HG03025 (cell line): Measurements from ENCODE around the gene GRID1.
"Not testable (repeated sequence)": the region's sequence is repeated elsewhere in the genome, so short reads cannot be mapped to it uniquely, and the experiment has no call there.

Experiments
- ATAC-seq: cut with Tn5 transposase; IDR thresholded peaks from one replicate; pipeline ENCODE4 v1.9.1; 2021; ENCODE audit warnings: mild to moderate bottlenecking, moderate library complexity; ENCODE audit not compliant: unreplicated experiment, low FRiP score

Gene GRID1

DNA sequence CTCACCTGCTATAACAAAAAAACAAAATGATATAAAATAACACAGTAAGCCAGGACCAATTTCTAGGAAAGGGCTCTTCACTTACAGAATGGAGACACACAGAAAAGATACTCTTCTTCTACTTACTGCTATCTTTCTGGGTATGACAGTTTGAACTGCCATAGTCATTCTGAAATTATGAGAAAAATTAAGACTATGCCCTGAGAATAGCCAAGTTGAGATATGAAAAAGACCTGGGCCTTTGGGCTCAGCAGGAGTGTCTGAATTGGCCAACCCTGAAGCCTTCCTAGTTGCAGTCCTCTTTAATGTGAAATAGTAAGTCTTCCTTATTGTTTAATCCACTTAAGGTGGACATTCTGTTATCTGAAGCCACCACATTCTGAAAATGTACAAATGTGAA lies 519.5 kb downstream of the GRID1 start:
- no peak for ATAC-seq

DNA sequence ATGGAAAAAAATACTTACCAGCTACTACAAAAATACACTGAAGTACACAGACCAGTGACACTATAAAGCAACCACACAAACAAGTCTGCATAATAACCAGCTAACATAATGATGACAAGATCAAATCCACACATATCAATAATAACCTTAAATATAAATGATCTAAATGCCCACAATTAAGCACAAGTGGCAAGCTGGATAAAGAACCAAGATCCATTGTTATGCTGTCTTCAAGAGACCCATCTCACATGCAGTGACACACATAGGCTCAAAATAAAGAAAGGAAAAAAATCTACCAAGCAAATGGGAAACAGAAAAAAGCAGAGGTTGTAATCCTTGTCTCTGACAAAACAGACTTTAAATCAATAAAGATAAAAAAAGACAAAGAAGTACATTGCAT lies 527.9 kb downstream of the GRID1 start:
- ATAC-seq, result not testable (repeated sequence)

DNA sequence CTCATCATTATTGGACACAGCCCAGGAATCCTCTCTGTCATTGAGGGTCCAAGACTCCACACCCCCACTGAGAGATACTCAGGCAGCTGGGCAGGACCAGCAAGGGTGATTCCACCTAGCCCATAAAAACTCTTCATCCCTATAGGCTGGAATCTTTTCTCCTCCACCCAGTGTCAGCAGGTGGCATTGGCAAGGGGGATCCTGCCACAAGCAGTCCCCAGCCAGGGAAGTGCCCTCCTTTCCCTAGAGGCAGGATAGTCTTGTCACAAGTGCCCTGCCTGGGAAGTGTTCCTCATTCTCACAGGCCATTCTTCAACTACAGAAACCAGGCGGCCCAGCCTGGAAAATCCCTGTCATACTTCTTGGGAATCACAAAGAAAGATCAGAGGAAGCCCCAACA lies 533.6 kb downstream of the GRID1 start:
- no peak for ATAC-seq

DNA sequence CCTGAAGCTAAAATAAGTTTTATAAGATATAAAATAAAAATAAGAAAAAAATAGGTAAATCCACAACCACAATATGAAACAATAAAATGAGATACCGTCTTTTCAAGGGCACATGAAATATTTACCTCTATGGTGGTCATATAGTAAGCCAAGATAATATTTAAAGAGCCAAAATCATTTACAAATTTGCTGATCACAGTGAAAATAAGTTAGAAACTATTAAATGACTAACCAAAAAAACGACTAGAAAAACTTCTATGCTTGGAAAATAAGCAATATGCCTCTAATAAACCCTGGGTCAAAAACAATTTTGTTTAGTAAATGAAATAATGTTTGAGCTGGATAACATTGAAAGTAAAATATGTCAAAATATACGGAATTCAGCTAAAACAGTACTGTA lies 535.2 kb downstream of the GRID1 start:
- ATAC-seq, result no peak

DNA sequence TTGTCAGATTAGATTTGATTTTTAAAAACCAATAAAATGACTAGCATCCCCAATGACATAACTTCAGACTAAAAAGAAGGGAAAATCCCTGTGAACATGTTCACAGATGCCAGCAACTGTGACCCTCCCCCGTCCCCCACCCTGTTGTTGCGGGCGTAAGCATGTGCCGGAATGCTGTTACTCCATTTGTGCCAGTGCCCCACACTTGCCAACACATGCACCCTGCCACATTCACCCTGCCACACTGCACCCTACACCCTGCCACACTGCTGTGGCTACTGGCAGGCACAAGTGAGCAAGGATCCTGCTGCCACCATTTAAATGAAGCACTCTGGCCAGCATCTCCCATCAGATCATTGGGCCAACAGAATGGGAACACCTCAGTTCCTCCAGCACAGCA lies 540.2 kb downstream of the GRID1 start:
- ATAC-seq, result no peak

DNA sequence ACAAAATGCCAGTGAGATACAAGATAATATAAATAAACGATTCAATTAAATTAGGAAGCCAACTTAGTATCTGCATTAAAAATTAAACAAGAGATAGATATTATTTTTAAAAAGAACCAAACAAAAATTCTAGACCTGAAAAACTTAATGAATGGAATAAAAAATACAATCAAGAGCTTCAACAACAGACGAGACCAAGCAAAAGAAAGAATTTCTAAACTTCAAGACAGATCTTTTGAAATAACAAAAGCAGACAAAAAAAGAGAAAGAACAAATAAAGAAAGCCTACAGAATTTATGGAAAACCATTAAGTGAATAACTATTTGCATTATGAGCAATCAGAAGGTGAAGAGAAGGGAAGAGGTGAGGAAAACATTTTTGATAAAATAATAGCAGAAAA lies 555.2 kb downstream of the GRID1 start:
- ATAC-seq, result no peak

DNA sequence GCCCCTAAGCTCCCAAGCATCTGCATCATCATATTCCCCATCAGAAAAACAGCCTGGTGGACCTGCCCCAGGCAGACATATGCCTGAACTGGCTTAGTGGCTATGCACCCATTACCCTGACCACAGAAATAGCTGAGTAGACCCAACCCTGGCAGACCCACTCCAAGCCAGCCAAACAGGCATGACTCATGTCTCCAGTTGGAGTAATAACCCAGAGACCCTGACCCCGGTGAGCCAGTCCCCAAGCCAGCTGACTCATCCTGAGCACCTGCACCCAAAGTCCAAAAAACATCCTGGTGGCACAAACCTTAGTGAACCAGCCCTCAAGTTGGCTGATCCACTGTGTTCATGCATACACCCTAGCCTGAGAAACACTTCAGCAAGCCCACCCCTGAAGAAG lies 555.9 kb downstream of the GRID1 start:
- ATAC-seq, result no peak

DNA sequence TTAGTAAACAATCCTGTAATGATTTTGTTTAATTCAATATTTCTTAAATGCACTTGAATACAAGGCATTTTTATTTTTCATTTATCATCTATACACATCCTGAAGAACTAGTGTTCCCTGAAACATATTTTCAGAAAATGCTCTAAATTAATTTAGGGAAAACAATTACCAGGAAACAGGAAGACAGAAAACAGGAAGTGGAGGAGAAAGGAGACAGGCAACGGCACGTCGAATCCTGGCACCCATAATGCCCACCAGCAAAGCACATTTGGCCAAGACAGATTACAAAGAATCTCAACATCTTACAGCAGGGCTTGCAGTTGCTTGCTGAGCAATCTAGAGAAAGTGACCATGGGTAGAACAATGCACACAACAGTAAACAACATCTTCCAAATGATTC lies 571.1 kb downstream of the GRID1 start:
- ATAC-seq, result no peak

DNA sequence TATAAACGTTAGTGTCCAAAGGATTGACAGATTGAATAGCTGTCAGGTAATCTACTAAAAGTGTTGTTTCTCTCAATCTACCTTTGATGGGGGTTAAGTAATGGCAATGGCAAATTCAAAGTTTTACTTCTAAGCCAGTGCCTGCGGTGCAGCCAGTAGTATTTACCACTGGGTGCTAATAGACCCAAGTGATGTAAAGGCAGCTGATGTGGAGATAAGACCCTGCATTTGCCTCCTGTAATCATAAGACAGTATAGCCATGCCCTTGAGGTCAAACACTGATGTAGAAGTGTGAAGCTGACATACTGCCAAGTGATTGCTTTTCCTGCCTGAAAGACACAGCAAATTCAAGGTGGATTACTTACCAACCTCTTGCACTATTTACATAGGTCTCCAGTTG lies 572.0 kb downstream of the GRID1 start:
- ATAC-seq, result no peak

DNA sequence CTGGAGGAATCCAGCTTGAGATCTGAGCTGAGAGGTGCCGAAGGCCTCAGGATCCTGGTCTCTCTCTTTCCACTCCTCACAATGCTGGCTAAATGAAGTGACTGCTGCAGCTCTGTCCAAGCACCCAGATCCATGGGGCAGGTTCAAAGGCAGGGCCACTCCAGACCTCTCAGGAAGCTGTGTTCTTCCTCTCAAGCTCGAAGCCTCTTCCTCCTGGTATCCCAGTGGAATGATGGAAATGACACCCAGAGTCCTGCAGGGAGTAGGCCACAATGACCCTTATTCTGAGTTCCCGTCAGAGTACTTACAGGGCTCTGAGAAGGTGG lies 574.1 kb downstream of the GRID1 start:
- ATAC-seq, result no peak

DNA sequence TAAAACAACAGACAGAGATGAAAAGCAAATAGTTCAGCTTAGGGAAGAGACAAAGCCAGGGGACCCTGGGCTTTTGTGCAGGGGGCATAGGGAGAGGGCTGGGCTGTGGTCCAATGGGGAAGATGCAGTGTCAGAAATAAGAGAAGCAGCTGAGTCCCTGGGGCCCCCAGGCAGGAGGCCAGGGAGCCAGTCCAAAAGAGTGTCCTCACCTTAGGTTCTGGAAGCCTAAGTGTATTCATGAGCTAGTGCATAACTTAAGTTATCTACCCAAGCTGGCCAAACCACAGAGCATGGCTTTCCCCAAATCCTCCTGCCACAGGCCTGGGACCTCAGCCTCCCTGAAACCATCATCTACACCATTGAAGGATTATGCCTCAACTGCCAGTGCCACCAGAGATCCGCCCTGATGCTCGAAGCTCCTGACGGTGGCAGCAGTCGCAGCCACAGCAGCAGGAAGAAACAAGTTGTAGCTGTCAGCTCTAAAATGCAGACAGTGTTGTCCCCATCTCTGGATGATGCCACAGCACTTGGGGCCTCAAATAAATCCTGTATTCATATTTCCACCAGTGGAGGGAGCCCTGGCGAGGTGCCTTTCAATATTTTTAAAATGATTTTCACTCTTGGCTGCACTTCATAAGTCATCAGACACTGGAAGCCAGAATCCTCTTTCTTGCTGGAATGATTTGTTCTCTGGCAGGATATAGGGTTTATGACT lies 574.6 kb downstream of the GRID1 start:
- no peak for ATAC-seq

DNA sequence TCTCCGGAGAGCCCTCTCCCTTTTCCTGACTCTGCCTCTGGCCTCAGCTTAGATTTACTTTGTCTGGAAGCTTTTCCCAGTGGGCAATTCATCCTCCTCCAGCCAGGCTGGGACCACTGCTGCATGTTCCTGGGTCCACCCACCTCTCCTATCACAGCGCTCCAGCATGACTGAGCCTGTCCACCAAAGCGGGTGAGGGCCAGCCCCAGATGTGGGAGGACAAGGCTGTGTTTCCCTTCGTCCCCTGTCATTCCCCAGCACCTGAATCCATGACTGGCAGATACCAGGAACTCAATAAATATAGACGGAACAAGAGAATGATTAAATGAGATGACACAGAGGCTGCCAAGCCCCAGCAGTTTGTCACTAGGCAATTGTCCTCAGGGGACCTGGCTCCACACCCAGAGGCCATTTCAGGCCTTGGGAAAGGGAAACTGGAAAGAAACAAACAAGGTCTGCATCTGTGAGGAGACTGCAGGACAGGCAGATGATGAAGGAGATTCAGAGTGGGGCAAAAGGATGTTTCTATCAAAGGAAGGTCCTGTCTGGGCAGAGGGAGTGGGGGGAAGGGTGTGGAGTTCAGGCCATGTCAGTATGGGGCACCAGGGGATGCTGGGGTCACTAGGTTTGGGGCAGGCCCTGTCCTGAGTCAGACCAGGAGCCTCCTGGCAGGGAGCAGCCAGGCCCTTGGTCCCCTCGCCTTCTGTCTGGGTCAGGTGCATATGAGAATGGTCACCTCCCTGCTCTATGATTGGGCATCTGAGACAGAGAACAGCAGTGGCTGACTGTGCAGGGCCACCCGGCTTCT lies 576.4 kb downstream of the GRID1 start:
- no peak for ATAC-seq

DNA sequence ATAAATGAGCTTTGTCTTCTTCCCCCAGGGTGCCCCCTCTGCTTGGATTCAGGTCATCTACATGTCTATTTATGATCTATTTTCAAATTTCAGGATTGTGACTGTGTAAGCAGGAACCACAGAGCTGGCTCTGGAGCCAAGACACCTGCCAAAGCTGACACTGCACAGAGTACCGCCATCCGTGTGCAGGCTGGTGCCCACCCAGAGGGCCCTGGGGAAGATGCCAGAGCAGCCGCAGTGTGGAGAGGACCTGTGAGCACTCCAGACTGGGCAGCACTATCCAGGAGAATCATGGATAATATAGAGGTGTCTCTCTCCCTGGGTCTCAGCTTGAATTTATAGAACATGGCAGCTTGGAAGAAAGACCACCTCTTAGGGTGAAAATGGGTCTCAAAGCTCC lies 577.5 kb downstream of the GRID1 start:
- ATAC-seq, result no peak

DNA sequence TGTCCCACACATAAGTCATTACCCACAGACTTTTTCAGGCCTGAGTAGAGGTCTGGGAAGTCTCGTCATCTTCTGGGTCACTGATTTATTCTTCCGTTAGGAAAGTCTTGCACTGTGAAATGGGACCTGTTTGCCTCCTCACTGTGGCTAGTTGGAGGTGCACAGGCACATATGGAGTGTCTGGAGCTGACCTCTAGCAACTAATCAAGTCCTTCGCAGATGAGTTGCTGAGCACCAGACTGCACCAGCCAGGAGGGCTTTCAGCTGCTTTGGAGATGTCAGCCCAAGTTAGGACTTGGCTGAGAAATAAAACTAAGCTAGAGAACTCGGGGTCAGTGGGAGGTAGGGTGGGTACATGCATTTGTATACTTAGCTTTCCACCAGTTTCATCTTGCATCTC lies 578.0 kb downstream of the GRID1 start:
- ATAC-seq, result no peak

DNA sequence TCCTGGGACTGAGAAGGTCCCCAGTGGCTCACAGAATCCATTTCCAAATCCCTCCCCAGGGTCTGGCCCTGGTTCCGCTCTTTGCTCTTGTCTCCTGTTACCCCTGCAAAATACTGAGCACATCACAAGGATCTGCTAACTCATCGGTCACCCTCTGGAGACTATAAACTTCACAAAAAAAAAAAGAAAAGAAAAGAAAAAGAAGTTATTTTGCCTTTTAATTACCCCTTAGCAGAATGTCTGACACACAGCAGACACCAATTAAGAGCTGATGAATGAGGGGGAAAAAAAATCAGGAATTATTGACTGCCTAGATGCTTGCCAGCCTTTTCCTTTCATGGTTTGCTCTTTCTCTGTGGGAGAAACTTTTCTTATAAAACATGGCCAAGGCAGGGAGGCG lies 578.7 kb downstream of the GRID1 start:
- ATAC-seq, result no peak

DNA sequence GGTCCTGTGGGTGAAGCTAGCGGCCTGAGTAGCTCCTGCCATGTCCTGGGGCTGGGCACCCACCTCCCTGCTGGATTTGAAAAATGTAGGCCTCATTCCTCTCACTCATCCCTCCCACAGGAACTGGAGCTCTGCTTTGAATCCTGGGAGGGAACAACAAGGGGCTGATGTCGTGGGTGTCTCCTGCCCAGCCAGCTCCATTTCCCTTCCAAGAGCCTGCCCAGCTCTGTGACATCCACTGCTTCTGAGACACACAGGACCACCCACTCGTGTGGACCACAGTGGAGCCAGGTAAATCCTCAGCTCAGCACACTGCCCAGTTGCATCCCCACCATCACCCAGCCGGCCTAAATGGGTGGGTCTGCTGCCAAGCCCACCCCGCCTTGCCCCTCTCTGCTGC lies 579.2 kb downstream of the GRID1 start:
- ATAC-seq, result no peak

DNA sequence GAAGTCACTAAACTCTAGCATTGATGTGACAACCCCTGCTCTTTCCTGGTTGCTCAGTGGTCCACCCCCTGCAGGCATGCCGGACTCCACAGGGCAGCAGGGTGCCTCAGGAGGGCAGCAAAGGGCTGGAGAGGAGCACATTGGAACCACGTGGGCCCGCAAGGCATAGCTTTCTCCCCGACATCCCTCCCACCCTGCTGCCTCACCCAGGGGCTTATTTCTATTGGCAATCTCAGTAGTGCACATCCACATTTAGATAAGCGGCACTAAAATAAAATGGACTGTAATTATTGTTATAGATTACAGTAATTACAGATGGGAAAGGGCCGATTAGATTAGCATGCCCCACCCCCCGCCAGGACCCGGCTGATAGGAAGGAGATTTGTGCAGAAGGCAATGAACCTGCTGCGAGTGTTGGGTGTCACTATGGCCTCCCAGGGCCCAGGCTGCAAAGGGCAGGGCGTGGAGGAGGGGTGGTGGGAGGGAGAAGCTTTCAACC lies 580.1 kb downstream of the GRID1 start:
- ATAC-seq, result no peak

DNA sequence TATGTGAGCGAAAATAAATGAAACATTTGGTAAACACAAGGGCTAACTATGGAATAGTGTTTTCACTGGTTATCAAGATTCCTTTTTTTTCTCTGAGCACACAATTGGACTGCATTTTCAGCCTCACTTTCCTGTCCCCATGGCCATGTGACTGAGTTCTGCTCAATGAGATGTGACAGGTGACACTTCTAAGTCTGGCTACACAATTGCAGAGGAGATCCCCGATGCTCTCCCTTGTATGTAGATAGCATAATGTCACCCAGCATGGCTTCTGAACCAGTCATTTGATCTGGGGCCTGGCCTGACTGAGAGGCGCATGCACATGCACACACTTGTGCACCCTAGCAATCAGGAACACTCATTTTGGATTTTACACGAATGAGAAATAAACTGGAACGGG lies 581.8 kb downstream of the GRID1 start:
- ATAC-seq, result no peak

DNA sequence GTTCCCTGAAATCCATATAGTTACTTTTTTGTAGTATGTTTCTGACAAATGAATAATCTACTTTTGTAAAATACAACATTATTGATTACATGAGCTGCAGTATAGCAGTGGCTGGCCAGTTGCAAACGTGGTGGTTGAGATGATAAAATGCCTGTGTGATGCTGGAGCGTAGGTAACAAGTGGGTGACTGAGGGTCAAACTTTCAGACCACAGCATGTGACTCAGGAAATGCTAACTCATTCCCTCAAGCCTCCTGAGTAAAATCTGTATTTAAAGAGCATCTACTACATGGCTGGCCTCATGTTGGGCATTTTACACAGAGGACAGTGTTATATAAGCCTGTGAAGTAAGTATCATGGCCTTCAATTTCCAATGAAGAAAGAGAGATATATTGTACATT lies 585.2 kb downstream of the GRID1 start:
- no peak for ATAC-seq

DNA sequence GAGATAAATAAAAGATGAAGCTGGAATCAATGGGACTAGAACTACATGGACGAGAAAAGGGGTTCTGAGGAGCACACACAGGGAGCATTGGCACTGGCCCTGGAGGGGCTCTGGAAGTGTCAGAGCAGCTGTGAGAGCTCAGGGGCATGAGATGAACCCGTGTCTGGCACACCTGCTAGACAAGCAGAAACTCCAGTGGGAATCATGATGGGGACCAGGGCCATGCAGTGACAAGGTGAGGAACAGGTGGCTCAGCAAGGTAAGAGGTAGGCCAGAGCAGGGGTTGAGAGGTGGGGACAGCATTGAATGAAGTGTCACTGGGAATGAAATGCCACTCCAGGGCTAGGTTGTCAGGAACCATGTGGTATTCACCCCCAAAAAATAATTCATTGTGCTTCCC lies 588.5 kb downstream of the GRID1 start:
- no peak for ATAC-seq

DNA sequence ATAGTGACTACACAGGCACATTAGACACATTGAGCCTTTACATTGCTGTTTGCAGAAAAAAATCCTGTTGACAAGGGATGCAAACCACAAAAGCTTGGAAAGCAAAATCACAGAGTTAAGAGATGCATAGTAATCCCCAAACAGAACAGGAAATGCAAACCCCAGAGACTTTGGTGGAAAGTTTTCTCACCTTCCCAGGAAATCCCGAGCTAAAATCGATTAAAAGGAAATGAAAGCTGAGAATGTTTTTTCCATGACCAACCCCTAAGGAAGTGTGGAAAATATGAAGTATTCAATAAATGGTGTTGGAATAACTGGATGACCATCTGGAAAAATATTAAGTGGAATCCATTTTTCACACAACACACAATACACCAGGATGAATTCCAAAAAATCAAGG lies 598.7 kb downstream of the GRID1 start:
- ATAC-seq, result no peak

DNA sequence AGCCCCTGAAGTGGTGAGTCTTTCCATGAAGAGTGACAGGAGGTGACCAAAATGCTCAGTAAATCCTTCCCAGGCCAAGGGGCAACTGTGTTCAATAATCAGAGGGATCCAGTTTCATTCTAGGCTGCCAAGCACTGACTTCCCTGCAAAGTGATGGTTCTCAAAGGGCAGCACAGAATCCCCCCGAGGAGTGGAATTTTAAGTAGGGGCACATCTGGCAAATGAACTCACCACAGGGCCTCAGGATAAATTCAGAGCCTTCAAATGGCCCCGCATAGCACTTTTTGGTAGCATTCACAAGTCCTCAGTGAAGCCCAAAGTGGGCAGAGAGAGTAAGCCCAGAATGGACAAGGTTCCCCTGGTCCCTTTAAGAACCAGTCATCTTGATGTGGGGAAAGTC lies 602.5 kb downstream of the GRID1 start:
- no peak for ATAC-seq
